PC-3 (cell line): ENCODE results near the gene RACK1. TPM values are rescaled to one million over a fixed set of nuclear protein-coding genes. Genes with fewer than 3 reads are reported as not detected.
"Not testable (repeated sequence)": the region's sequence is repeated elsewhere in the genome, so short reads cannot be mapped to it uniquely, and the experiment has no call there.

Source experiments
- ATAC-seq: fragments of 200-7000 bp; cut with Tn5 transposase; 2 replicates; pipeline ENCODE4 v1.9.1; 2020; ENCODE audit warnings: mild to moderate bottlenecking, moderate library complexity
- BruUV-seq: library from RNA; stranded (reverse); fragments of 400-500 nt; replicated peaks from 2 replicates; lab custom pipeline; 2021; lab: Mats Ljungman, UMichigan
- CTCF ChIA-PET: fragments of 300-600 bp; sonication (Branson Sonifier 250); formaldehyde crosslinking; loops from one replicate; lab custom pipeline; 2022; ENCODE audit warnings: antibody characterized with exemption; lab: Charles Lee
- POLR2A ChIA-PET: fragments of 300-600 bp; sonication (Branson Sonifier 250); formaldehyde crosslinking; loops from one replicate; lab custom pipeline; 2022; ENCODE audit warnings: antibody characterized with exemption; ENCODE audit not compliant: unreplicated experiment; lab: Charles Lee
- DNase-seq: peaks from one replicate; pipeline ENCODE4 v3.0.0-alpha.2; 2015
- H2AFZ ChIP-seq: fragments of 300-600 bp; sonication (generic); 2 replicates; pipeline ENCODE4 v1.6.0; 2016; ENCODE audit warnings: antibody characterized with exemption, low read length
- H3F3A ChIP-seq: fragments of 300-600 bp; sonication (generic); one replicate; pipeline ENCODE4 v1.6.0; 2017; ENCODE audit warnings: antibody characterized with exemption, low read length, control low read depth, mild to moderate bottlenecking; ENCODE audit not compliant: unreplicated experiment
- H3K27ac ChIP-seq: fragments of 300-600 bp; sonication (generic); 2 replicates; pipeline ENCODE4 v1.5.1; 2016; ENCODE audit warnings: mild to moderate bottlenecking, low read length
- H3K27me3 ChIP-seq: fragments of 300-600 bp; sonication (generic); 2 replicates; pipeline ENCODE4 v1.6.1; 2016; ENCODE audit warnings: low read length, mixed read lengths
- H3K36me3 ChIP-seq: fragments of 300-600 bp; sonication (generic); 2 replicates; pipeline ENCODE4 v1.6.1; 2016; ENCODE audit warnings: low read depth, mixed run types, low read length, mixed read lengths
- H3K4me1 ChIP-seq: fragments of 300-600 bp; sonication (generic); 2 replicates; pipeline ENCODE4 v1.5.1; 2016; ENCODE audit warnings: low read length; ENCODE audit not compliant: insufficient read depth
- H3K4me2 ChIP-seq: fragments of 300-600 bp; sonication (generic); 2 replicates; pipeline ENCODE4 v1.6.0; 2016; ENCODE audit warnings: low read length
- H3K4me3 ChIP-seq: fragments of 300-600 bp; sonication (generic); 2 replicates; pipeline ENCODE4 v1.5.1; 2016; ENCODE audit warnings: mild to moderate bottlenecking, low read length, mixed read lengths
- H3K79me2 ChIP-seq: fragments of 300-600 bp; sonication (generic); 2 replicates; pipeline ENCODE4 v1.6.1; 2017; ENCODE audit warnings: low read length, mixed read lengths
- H3K9ac ChIP-seq: fragments of 300-600 bp; sonication (generic); 2 replicates; pipeline ENCODE4 v1.6.0; 2016; ENCODE audit warnings: mild to moderate bottlenecking, low read length
- H3K9me2 ChIP-seq: fragments of 300-600 bp; sonication (generic); replicated peaks from 2 replicates; pipeline ENCODE4 v1.6.1; 2016; ENCODE audit warnings: mixed run types, low read length, mixed read lengths
- H3K9me3 ChIP-seq: fragments of 300-600 bp; sonication (generic); 2 replicates; pipeline ENCODE4 v1.6.1; 2016; ENCODE audit warnings: low read length, mixed read lengths
- H4K20me1 ChIP-seq: fragments of 300-600 bp; sonication (generic); 2 replicates; pipeline ENCODE4 v1.6.1; 2016; ENCODE audit warnings: low read length, mixed read lengths
- EZH2 ChIP-seq: fragments of 300-600 bp; sonication (generic); IDR thresholded peaks from one replicate; pipeline ENCODE4 v1.6.1; 2017; ENCODE audit warnings: antibody characterized with exemption, mild to moderate bottlenecking, low read length; ENCODE audit not compliant: unreplicated experiment
- EZH2phosphoT487 ChIP-seq: fragments of 300-600 bp; sonication (generic); IDR thresholded peaks from 2 replicates; pipeline ENCODE4 v1.6.1; 2018; ENCODE audit warnings: mild to moderate bottlenecking, antibody characterized with exemption, low read length, borderline replicate concordance
- intact Hi-C: fragments of 100-400 bp; cut with micrococcal nuclease; formaldehyde crosslinking; loops from 2 replicates; pipeline ENCODE4 v1.9.0; 2023
- total RNA-seq: library from RNA; depleted of rRNA; stranded (reverse); fragments of >200 nt; gene quantifications from 2 replicates; pipeline ENCODE4 v1.2.3, GENCODE V29; 2014
- TF ChIP-seq, protein P1 (sequence below): fragments of 300-600 bp; sonication (generic); conservative IDR thresholded peaks from 2 replicates; pipeline ENCODE4 v1.5.1; 2017; ENCODE audit warnings: antibody characterized with exemption, low read depth, mild to moderate bottlenecking, low read length

The RACK1 gene
- total RNA-seq, 1 experiment from 2014 or later = 3,047 TPM

DNA sequence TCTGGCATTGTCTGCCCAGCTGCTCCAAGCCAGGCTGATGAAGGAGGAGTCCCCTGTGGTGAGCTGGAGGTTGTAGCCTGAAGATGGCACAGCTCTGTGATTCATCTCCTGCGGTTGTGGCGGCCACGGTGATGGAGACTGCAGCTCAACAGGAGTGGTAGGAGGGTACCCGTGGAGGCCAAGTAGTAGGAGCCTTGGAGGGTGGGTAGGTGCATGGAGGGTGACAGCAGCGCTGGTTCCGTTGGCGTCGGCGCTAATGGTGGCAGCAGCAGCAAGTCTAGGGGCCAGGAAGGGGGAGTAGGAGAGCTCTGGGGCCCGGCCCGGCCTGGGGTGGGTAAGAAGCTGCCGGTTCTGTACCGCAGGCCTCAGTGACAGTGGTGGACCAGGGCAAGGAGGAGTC, 39.6 kb upstream of the RACK1 start:
- Histone ChIP-seq H4K20me1 (no peaks in the 10 kb centered on the region), H3K9ac (no peak overlapping the region), H2AFZ (no peak overlapping the region), H3F3A (no peaks in the 10 kb centered on the region), H3K4me2 (no peak overlapping the region), H3K79me2 (no peaks in the 10 kb centered on the region), H3K9me2 (no peaks in the 10 kb centered on the region), H3K4me1 (no peaks in the 10 kb centered on the region), H3K36me3 (no peaks in the 10 kb centered on the region), H3K27me3 (peaks cover 5% of the 10 kb centered on the region; the same call in 1 of the 2 replicates), H3K27ac (no peak overlapping the region), H3K4me3 (no peak overlapping the region), H3K9me3 (no peaks in the 10 kb centered on the region)
- no TSS peak for BruUV-seq
- POLR2A ChIA-PET = no interaction called here
- no peak for DNase-seq
- CTCF ChIA-PET = no interaction called here
- ATAC-seq = no peak
- TF ChIP-seq EZH2phosphoT487 (no peak), EZH2 (no peak)
- TF ChIP-seq, protein P1, sequence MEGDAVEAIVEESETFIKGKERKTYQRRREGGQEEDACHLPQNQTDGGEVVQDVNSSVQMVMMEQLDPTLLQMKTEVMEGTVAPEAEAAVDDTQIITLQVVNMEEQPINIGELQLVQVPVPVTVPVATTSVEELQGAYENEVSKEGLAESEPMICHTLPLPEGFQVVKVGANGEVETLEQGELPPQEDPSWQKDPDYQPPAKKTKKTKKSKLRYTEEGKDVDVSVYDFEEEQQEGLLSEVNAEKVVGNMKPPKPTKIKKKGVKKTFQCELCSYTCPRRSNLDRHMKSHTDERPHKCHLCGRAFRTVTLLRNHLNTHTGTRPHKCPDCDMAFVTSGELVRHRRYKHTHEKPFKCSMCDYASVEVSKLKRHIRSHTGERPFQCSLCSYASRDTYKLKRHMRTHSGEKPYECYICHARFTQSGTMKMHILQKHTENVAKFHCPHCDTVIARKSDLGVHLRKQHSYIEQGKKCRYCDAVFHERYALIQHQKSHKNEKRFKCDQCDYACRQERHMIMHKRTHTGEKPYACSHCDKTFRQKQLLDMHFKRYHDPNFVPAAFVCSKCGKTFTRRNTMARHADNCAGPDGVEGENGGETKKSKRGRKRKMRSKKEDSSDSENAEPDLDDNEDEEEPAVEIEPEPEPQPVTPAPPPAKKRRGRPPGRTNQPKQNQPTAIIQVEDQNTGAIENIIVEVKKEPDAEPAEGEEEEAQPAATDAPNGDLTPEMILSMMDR = no peak
- intact Hi-C loops = no loop called here

DNA sequence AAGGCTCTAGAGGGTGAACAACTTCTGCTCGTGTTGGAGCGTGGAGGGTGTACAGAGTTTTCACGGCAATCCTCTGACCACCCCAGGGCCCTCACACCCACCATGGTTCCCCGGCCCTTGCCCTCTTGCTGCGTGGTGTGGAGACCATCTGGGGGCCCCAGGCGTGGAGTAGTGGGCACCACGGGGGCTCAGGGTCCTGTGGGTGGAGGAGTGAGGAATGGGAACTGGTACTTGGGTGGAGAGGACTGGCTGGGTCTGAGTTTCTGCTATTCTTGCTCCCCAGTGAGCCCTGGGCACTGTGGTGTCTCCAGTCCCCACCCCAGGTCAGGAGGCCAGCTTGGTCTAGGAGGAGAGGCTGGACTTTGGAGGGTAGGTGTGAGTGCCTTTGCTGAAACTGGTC, 39.2 kb upstream of the RACK1 start:
- H3K27ac ChIP-seq = no peak overlapping the region
- no peaks in the 10 kb centered on the region for H3K9me3 ChIP-seq
- H4K20me1 ChIP-seq = no peaks in the 10 kb centered on the region
- H2AFZ ChIP-seq = no peak overlapping the region
- no peaks in the 10 kb centered on the region for H3K4me1 ChIP-seq
- no peak overlapping the region for H3K4me3 ChIP-seq
- no TSS peak for BruUV-seq
- H3K9ac ChIP-seq = no peak overlapping the region
- H3K36me3 ChIP-seq = no peaks in the 10 kb centered on the region
- ChIA-PET CTCF (no interaction called here), POLR2A (no interaction called here)
- H3F3A ChIP-seq = no peaks in the 10 kb centered on the region
- H3K27me3 ChIP-seq = peaks cover 5% of the 10 kb centered on the region; the same call in 1 of the 2 replicates
- DNase-seq (no peak), ATAC-seq (no peak)
- H3K4me2 ChIP-seq = no peak overlapping the region
- H3K79me2 ChIP-seq = no peaks in the 10 kb centered on the region
- no peaks in the 10 kb centered on the region for H3K9me2 ChIP-seq
- intact Hi-C loops = no loop called here
- TF ChIP-seq EZH2phosphoT487 = no peak
- TF ChIP-seq EZH2 = no peak
- TF ChIP-seq, protein P1 = no peak

DNA sequence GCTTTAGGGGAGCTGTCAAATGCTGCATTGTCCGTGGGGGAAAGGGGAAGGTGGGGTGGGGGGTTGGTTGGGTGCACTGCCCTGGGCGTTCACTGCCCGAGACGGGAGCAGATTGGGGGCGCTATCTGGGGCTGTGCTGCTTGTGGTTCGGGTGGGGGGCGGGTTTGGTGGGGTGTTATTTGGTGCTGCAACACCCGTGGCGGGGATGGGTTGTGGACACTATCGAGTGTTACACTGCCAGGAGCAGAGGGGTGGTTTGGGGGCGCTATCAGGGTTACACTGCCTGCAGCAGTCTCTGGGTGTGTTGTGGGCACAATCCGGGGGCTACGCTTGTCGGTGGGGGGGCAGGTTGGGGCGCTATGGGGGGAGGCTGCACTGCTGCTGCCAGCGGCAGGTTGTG, 38.7 kb upstream of the RACK1 start:
- BruUV-seq, intact Hi-C loops, CTCF ChIA-PET, H3K4me3 ChIP-seq, ATAC-seq, H3K27me3 ChIP-seq, H2AFZ ChIP-seq, H3F3A ChIP-seq, H3K4me1 ChIP-seq, H3K9me2 ChIP-seq, H4K20me1 ChIP-seq, DNase-seq, H3K79me2 ChIP-seq, H3K9me3 ChIP-seq, H3K36me3 ChIP-seq, H3K27ac ChIP-seq, POLR2A ChIA-PET, H3K9ac ChIP-seq, H3K4me2 ChIP-seq: not testable (repeated sequence)
